WTC11 (cell line): ENCODE measurements around the gene ZNF358. TPM values are rescaled to one million over a fixed set of nuclear protein-coding genes. Genes with fewer than 3 reads are reported as not detected.

Source experiments
- AFF4 ChIP-seq: sonication (generic); formaldehyde crosslinking; IDR thresholded peaks from 2 replicates; pipeline ENCODE4 v1.8.1; 2023; ENCODE audit warnings: mild to moderate bottlenecking, missing genetic modification reagents, borderline replicate concordance
- CDX4 ChIP-seq: fragments of 250-450 bp; sonication (Bioruptor Pico); IDR thresholded peaks from 2 replicates; pipeline ENCODE4 v1.9.0; 2021; ENCODE audit warnings: moderate library complexity, mild to moderate bottlenecking, inconsistent platforms, borderline replicate concordance
- CREB1 ChIP-seq: sonication (generic); formaldehyde crosslinking; IDR thresholded peaks from 2 replicates; pipeline ENCODE4 v1.8.0; 2023; ENCODE audit warnings: mild to moderate bottlenecking, missing genetic modification reagents
- FOXK1 ChIP-seq: sonication (generic); formaldehyde crosslinking; IDR thresholded peaks from 2 replicates; pipeline ENCODE4 v1.8.0; 2022; ENCODE audit warnings: mild to moderate bottlenecking, moderate library complexity, missing genetic modification reagents
- GABPB1 ChIP-seq: sonication (generic); formaldehyde crosslinking; IDR thresholded peaks from 2 replicates; pipeline ENCODE4 v1.8.1; 2023; ENCODE audit warnings: mild to moderate bottlenecking, missing genetic modification reagents
- GTF2I ChIP-seq: fragments of 250-450 bp; sonication (Bioruptor Pico); conservative IDR thresholded peaks from 2 replicates; pipeline ENCODE4 v1.4.0; 2021; ENCODE audit warnings: mild to moderate bottlenecking
- HMGXB4 ChIP-seq: sonication (generic); formaldehyde crosslinking; IDR thresholded peaks from 2 replicates; pipeline ENCODE4 v1.8.1; 2023; ENCODE audit warnings: mild to moderate bottlenecking, moderate library complexity, missing genetic modification reagents
- KAT7 ChIP-seq: sonication (generic); formaldehyde crosslinking; IDR thresholded peaks from 2 replicates; pipeline ENCODE4 v1.8.1; 2023; ENCODE audit warnings: missing genetic modification reagents, mild to moderate bottlenecking, borderline replicate concordance
- MAX ChIP-seq: sonication (generic); formaldehyde crosslinking; IDR thresholded peaks from 2 replicates; pipeline ENCODE4 v1.8.0; 2022; ENCODE audit warnings: mild to moderate bottlenecking, missing genetic modification reagents
- NR1H2 ChIP-seq: sonication (generic); formaldehyde crosslinking; IDR thresholded peaks from 2 replicates; pipeline ENCODE4 v1.9.0; 2021; ENCODE audit warnings: mild to moderate bottlenecking, moderate library complexity, missing genetic modification reagents
- PREB ChIP-seq: sonication (generic); formaldehyde crosslinking; IDR thresholded peaks from 2 replicates; pipeline ENCODE4 v1.8.1; 2022; ENCODE audit warnings: mild to moderate bottlenecking, missing genetic modification reagents, moderate library complexity, borderline replicate concordance
- PRRX2 ChIP-seq: fragments of 250-450 bp; sonication (Bioruptor Pico); IDR thresholded peaks from 2 replicates; pipeline ENCODE4 v1.8.0; 2021; ENCODE audit warnings: mild to moderate bottlenecking
- STAT6 ChIP-seq: sonication (generic); formaldehyde crosslinking; conservative IDR thresholded peaks from 2 replicates; pipeline ENCODE4 v1.8.1; 2023; ENCODE audit warnings: mild to moderate bottlenecking, low read depth, missing genetic modification reagents, moderate library complexity
- ZBTB21 ChIP-seq: sonication (generic); formaldehyde crosslinking; IDR thresholded peaks from 2 replicates; pipeline ENCODE4 v1.8.1; 2023; ENCODE audit warnings: mild to moderate bottlenecking, missing genetic modification reagents, borderline replicate concordance
- ZBTB43 ChIP-seq: sonication (generic); formaldehyde crosslinking; IDR thresholded peaks from 2 replicates; pipeline ENCODE4 v1.8.1; 2023; ENCODE audit warnings: mild to moderate bottlenecking, missing genetic modification reagents
- ZNF512 ChIP-seq: sonication (generic); formaldehyde crosslinking; IDR thresholded peaks from 2 replicates; pipeline ENCODE4 v1.8.1; 2022; ENCODE audit warnings: missing genetic modification reagents, borderline replicate concordance
- ZSCAN18 ChIP-seq: fragments of 250-450 bp; sonication (Bioruptor Pico); IDR thresholded peaks from 2 replicates; pipeline ENCODE4 v2.1.2; 2022; ENCODE audit warnings: mild to moderate bottlenecking, moderate library complexity
- total RNA-seq: library from RNA; stranded (reverse); gene quantifications from 3 replicates; pipeline ENCODE4 v1.2.3, GENCODE V29; 2021
- TF ChIP-seq, protein P1 (sequence below): fragments of 250-450 bp; sonication (Bioruptor Pico); IDR thresholded peaks from 2 replicates; pipeline ENCODE4 v1.9.0; 2021; ENCODE audit warnings: mild to moderate bottlenecking

ZNF358 gene
- total RNA-seq, 1 experiment from 2014 or later: 37.5 TPM

- TF ChIP-seq FOXK1 (CRISPR knock-in tag) (peak; percentile 37; the same call in 1 of the 2 replicates), PRRX2 (CRISPR knock-in tag) (no peak), HMGXB4 (CRISPR knock-in tag) (peak; percentile 31; the same call in 1 of the 2 replicates), ZBTB21 (no peak), CREB1 (CRISPR knock-in tag) (0 out of 2 replicates have a peak, but pooled peaks have one; percentile 13), PREB (no peak), GABPB1 (CRISPR knock-in tag) (peak; percentile 70), GTF2I (CRISPR knock-in tag) (peak; percentile 99), MAX (CRISPR knock-in tag) (no peak), STAT6 (CRISPR knock-in tag) (no peak), ZNF512 (CRISPR knock-in tag) (no peak), ZBTB43 (CRISPR knock-in tag) (no peak), NR1H2 (CRISPR knock-in tag) (no peak), AFF4 (CRISPR knock-in tag) (no peak), CDX4 (no peak), KAT7 (CRISPR knock-in tag) (no peak), ZSCAN18 (no peak)
- TF ChIP-seq, protein P1, sequence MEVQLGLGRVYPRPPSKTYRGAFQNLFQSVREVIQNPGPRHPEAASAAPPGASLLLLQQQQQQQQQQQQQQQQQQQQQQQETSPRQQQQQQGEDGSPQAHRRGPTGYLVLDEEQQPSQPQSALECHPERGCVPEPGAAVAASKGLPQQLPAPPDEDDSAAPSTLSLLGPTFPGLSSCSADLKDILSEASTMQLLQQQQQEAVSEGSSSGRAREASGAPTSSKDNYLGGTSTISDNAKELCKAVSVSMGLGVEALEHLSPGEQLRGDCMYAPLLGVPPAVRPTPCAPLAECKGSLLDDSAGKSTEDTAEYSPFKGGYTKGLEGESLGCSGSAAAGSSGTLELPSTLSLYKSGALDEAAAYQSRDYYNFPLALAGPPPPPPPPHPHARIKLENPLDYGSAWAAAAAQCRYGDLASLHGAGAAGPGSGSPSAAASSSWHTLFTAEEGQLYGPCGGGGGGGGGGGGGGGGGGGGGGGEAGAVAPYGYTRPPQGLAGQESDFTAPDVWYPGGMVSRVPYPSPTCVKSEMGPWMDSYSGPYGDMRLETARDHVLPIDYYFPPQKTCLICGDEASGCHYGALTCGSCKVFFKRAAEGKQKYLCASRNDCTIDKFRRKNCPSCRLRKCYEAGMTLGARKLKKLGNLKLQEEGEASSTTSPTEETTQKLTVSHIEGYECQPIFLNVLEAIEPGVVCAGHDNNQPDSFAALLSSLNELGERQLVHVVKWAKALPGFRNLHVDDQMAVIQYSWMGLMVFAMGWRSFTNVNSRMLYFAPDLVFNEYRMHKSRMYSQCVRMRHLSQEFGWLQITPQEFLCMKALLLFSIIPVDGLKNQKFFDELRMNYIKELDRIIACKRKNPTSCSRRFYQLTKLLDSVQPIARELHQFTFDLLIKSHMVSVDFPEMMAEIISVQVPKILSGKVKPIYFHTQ (CRISPR knock-in tag): 0 out of 2 replicates have a peak, but pooled peaks have one; percentile 63
Measured at GRCh38 chr19:7535047-7535997, 19.4 kb downstream of the ZNF358 start, which contains the start of gene PNPLA6 (continued).
